Measurements from ENCODE around the gene TRPC4. TPM values are rescaled to one million over a fixed set of nuclear protein-coding genes. Genes with fewer than 3 reads are reported as not detected.

Gene TRPC4
- total RNA-seq, 1 donor from 2014 or later = 3.0 TPM

- Mint-ChIP-seq H3K4me3 (ENCODE audit: unreplicated experiment) (no peak overlapping the region), H3K4me1 (ENCODE audit: low read depth) (peaks cover 22% of the 10 kb centered on the region), H3K27ac (ENCODE audit: unreplicated experiment) (no peak overlapping the region), H3K9me3 (ENCODE audit: low read depth) (no peaks in the 10 kb centered on the region), H3K36me3 (ENCODE audit: low read depth) (no peaks in the 10 kb centered on the region), H3K27me3 (ENCODE audit: low read depth) (no peaks in the 10 kb centered on the region)
- DNase-seq (ENCODE audit: low spot score) = no peak
- TF ChIP-seq CTCF (IDR thresholded peaks at IDR 0.05) = no peak
Measured at GRCh38 chr13:37646531-37646930, 223.0 kb downstream of the TRPC4 start.

- no peaks in the 10 kb centered on the region for H3K27me3 Mint-ChIP-seq (ENCODE audit: low read depth)
- H3K36me3 Mint-ChIP-seq (ENCODE audit: low read depth) = no peaks in the 10 kb centered on the region
- H3K4me1 Mint-ChIP-seq (ENCODE audit: low read depth) = peaks cover 25% of the 10 kb centered on the region
- no peak for TF ChIP-seq CTCF (IDR thresholded peaks at IDR 0.05)
- H3K9me3 Mint-ChIP-seq (ENCODE audit: low read depth) = no peaks in the 10 kb centered on the region
- no peak for DNase-seq (ENCODE audit: low spot score)
- H3K27ac Mint-ChIP-seq (ENCODE audit: unreplicated experiment) = no peak overlapping the region
- H3K4me3 Mint-ChIP-seq (ENCODE audit: unreplicated experiment) = peak overlapping the region; percentile 4
Measured at GRCh38 chr13:37645181-37645740, 224.3 kb downstream of the TRPC4 start.

- Mint-ChIP-seq H3K4me1 (ENCODE audit: low read depth) (peaks cover 11% of the 10 kb centered on the region), H3K27me3 (ENCODE audit: low read depth) (no peaks in the 10 kb centered on the region), H3K9me3 (ENCODE audit: low read depth) (no peaks in the 10 kb centered on the region), H3K36me3 (ENCODE audit: low read depth) (no peaks in the 10 kb centered on the region), H3K27ac (ENCODE audit: unreplicated experiment) (no peak overlapping the region), H3K4me3 (ENCODE audit: unreplicated experiment) (no peak overlapping the region)
- no peak for TF ChIP-seq CTCF (IDR thresholded peaks at IDR 0.05)
- no peak for DNase-seq (ENCODE audit: low spot score)
Measured at GRCh38 chr13:37641391-37641790, 228.2 kb downstream of the TRPC4 start.

- no peak for DNase-seq (ENCODE audit: low spot score)
- H3K9me3 Mint-ChIP-seq (ENCODE audit: low read depth) = no peaks in the 10 kb centered on the region
- no peaks in the 10 kb centered on the region for H3K27me3 Mint-ChIP-seq (ENCODE audit: low read depth)
- TF ChIP-seq CTCF (IDR thresholded peaks at IDR 0.05) = peak; percentile 95
- peaks cover 9% of the 10 kb centered on the region for H3K4me1 Mint-ChIP-seq (ENCODE audit: low read depth)
- no peak overlapping the region for H3K4me3 Mint-ChIP-seq (ENCODE audit: unreplicated experiment)
- no peak overlapping the region for H3K27ac Mint-ChIP-seq (ENCODE audit: unreplicated experiment)
- H3K36me3 Mint-ChIP-seq (ENCODE audit: low read depth) = no peaks in the 10 kb centered on the region
Measured at GRCh38 chr13:37640499-37640898, 229.1 kb downstream of the TRPC4 start.

- no peaks in the 10 kb centered on the region for H3K36me3 Mint-ChIP-seq (ENCODE audit: low read depth)
- peaks cover 3% of the 10 kb centered on the region for H3K4me1 Mint-ChIP-seq (ENCODE audit: low read depth)
- TF ChIP-seq CTCF (IDR thresholded peaks at IDR 0.05) = no peak
- no peak overlapping the region for H3K4me3 Mint-ChIP-seq (ENCODE audit: unreplicated experiment)
- no peak overlapping the region for H3K27ac Mint-ChIP-seq (ENCODE audit: unreplicated experiment)
- no peaks in the 10 kb centered on the region for H3K27me3 Mint-ChIP-seq (ENCODE audit: low read depth)
- DNase-seq (ENCODE audit: low spot score) = no peak
- H3K9me3 Mint-ChIP-seq (ENCODE audit: low read depth) = no peaks in the 10 kb centered on the region
Measured at GRCh38 chr13:37636701-37637100, 232.9 kb downstream of the TRPC4 start.

Measured in chondrocyte (in vitro differentiated cells).